GM18867 (cell line): Measurements from ENCODE around the gene MAP2K5.

Experiments used
- ATAC-seq: cut with Tn5 transposase; IDR thresholded peaks from one replicate; pipeline ENCODE4 v1.9.1; 2021; ENCODE audit warnings: mild to moderate bottlenecking, moderate library complexity; ENCODE audit not compliant: unreplicated experiment

The MAP2K5 gene

GRCh38 chr15:67521029-67521782 is 21.3 kb upstream of the MAP2K5 start, which contains the start of gene C15orf61:
TSS of gene C15orf61 (plus strand) at chr15:67521131. CDS start at chr15:67521249, 118 bp downstream.
- peak; percentile 80 for ATAC-seq

DNA sequence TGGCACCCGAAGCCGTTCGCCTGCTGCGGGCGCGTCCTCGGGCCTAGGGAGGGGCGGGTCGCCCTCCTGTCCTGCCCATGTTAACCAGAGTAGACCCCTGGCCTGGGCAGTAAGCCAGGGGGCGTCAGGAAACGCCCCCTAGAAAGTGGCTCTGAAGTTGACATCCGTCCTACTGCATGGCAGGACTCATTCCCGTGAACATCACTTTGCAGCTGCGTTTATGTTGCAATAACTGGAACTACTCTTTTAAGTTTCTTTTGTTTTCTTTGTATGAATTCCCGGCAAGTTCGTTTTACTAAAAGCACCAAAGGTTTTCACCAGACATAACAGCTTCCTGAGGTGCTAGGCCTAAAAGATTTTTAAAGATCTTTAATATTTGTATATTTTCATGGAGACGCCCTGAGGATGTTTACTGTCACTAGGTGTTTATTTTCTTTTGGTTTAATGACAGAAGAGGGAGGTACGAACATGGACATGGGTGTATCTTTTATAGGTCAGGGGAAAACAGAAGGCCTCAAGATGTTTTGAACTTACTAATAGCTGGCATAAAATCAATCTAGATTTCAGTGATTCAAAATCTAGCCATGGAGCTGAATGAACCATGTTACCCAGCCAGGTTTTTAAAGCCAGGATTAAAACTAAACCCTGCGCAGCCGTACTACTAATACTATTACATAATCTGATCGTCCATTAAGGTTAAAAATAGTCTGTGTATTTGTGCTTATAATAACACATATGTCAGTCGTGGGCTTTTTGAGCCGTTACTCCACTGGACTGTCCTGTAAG is 20.5 kb upstream of the MAP2K5 start:
- ATAC-seq, result no peak

- no peak for ATAC-seq
These were observed 19.2 kb upstream of the MAP2K5 start for GRCh38 chr15:67523330-67523729.

- ATAC-seq, result no peak
These were observed 18.3 kb upstream of the MAP2K5 start for GRCh38 chr15:67524235-67524634.

- no peak for ATAC-seq
These were observed 14.0 kb upstream of the MAP2K5 start for GRCh38 chr15:67528513-67528912.

- ATAC-seq, result no peak
These were observed 11.1 kb upstream of the MAP2K5 start for GRCh38 chr15:67531379-67531914.

- no peak for ATAC-seq
These were observed 8.6 kb upstream of the MAP2K5 start for GRCh38 chr15:67533873-67534272.

DNA sequence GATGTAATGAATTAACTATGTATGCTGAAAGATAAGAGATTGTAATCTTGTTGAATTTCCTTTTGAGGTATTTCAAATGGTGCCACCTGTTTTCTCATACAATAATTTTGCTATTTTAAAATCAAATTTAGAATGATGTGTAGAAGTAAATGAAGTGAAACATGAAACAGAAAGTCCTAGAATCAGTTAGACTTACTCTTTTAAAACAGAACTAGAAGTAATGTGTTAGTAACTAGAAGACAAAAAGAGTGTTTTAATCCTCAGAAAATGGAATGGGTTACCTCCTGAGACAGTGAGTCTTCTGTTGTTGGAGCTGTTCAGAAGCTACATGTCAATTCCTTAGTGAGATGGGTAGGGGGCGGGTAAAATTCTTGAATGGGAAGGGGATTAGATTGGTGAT is 8.1 kb upstream of the MAP2K5 start:
- no peak for ATAC-seq

GRCh38 chr15:67537771-67538170 is 4.7 kb upstream of the MAP2K5 start:
- no peak for ATAC-seq

GRCh38 chr15:67543348-67543718 is 830 bp downstream of the MAP2K5 start:
- ATAC-seq, result no peak

DNA sequence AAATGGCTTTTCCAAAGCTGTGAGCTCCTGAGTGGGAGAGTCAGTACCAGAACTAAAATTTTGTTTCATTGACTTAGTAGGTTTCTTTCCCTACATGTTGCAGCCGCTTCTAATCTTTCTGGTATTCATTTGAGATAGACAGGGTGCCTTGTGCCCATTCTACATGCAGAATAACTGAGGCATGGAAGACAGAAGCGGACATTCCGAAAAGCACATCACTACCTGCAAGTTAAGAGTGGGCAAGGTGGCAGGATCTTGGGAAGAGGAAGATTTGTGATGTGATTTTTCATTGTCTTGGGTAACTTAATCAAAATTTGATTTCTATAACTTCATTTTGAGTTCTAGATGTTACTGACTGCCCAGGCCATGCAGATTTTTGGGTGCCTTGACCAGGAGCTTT is 2.0 kb downstream of the MAP2K5 start:
- no peak for ATAC-seq

DNA sequence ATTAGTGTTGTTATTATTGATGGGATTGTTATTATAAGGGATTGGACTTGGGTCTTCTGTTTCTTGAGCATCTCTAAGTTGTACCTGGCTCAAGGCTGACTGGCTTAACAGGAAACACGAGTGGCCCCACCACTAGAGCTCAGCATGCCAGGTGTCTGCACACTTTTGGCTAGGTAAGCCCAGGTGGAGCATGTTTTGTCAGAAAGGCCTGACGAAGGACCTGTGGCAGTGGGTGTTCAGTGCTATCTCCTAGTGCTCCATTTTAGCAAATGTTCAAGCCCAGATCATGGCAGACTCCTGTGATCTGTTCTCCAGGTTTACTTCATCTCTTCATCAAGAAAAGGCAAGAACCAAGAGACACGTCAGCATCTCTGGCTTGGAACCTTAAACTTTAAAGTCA is 3.4 kb downstream of the MAP2K5 start:
- no peak for ATAC-seq

GRCh38 chr15:67547064-67547463 is 4.6 kb downstream of the MAP2K5 start:
- no peak for ATAC-seq

GRCh38 chr15:67547836-67548235 is 5.3 kb downstream of the MAP2K5 start:
- no peak for ATAC-seq

DNA sequence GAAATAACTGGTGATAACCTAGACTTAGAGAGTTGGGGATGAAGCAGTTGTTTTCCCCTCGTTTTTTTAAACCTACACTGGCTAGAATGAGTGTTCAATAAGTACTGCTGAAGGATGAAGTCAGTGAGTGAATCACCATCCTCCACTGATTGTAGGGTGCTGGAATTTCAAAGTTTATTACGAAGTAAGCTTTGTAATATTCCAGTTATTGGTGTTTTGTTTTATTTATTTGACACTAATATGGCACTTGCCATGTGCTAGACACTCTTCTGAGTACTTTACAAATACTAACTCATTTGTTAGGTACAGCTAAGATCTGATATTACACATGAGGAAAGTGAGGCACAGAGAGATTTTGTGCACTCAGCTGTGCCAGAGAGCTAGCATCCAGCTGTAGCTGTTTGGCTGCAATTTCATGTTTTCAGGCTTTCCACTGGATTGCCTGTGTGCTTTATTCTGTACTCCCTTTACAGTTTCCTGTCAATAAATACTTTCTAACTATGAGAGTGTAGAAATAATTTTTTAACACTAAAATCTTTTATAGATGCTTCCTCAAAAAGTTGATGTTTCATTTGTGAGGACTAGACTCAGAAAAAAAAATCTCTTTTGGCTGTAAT is 5.8 kb downstream of the MAP2K5 start:
- no peak for ATAC-seq

- ATAC-seq, result no peak
These were observed 6.6 kb downstream of the MAP2K5 start for GRCh38 chr15:67548862-67549651.

- ATAC-seq, result no peak
These were observed 7.2 kb downstream of the MAP2K5 start for GRCh38 chr15:67549736-67550135.

DNA sequence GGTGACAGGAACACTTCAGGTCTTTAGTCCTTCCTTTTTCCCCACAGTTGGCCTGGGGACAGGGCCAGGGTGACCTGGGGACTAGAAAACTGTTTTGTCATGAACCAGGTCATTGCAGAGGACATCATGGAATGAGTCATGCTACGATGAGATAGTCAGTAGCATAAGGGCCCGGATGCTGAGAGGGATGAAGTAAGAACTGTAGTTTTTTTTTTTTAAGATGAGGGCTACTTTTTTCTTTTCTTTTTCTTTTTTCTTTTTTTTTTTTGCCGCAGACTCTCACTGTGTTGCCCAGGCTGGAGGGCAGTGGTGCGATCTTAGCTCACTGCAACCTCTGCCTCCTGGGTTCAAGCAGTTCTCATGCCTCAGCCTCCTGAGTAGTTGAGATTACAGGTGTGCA is 8.0 kb downstream of the MAP2K5 start:
- ATAC-seq, result no peak

DNA sequence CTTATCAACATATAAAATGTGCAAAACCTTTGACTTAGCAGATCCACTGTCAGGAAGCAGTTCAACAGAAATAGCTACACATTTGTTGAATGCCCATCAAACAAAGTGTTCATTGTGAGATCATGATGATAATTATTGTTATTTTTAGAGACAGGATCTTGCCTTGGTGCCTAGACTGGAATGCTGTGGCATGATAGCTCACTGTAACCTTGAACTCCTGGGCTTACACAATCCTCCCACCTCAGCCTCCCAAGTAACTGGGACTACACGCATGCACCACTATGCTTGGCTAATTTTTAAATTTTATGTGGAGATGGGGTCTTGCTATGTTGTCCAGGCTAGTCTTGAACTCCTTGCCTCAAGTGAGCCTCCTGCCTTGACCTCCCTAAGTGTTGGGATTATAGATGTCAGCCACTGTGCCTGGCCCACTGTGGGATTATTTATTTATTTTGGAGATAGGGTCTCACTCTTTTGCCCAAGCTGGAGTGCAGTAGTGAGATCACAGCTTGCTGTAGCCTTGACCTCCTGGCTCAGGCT is 8.8 kb downstream of the MAP2K5 start:
- no peak for ATAC-seq

DNA sequence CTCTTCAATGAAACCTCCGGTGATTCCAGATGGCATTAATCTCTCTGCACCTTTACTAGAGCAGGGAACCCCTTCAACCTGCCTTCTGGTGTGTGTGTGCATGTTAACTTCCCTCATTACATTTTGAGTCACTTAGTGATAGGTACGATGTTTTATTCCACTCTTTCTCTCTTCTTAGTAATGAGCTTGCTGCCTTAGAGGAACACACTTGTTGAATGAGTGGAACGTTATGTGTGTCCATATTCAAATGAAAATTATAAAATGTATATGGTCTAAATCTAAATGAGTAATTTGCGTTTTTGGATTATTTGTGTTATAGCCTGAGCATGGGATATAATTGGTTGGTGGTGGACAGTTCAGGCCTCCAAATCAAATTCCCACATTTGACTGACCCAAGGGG is 12.1 kb downstream of the MAP2K5 start:
- no peak for ATAC-seq
